Fibroblast of peridontal ligament (primary cell): Measurements from ENCODE around the gene TPM3.
A peak's percentile ranks its signal among the peaks of the same experiment; 100 is the strongest.
"Not testable (repeated sequence)": the region's sequence is repeated elsewhere in the genome, so short reads cannot be mapped to it uniquely, and the experiment has no call there.

Experiments used
- DNase-seq: peaks from one replicate; pipeline ENCODE4 v3.0.0-alpha.2; 2010; ENCODE audit errors: extremely low read depth

TPM3 gene

DNA sequence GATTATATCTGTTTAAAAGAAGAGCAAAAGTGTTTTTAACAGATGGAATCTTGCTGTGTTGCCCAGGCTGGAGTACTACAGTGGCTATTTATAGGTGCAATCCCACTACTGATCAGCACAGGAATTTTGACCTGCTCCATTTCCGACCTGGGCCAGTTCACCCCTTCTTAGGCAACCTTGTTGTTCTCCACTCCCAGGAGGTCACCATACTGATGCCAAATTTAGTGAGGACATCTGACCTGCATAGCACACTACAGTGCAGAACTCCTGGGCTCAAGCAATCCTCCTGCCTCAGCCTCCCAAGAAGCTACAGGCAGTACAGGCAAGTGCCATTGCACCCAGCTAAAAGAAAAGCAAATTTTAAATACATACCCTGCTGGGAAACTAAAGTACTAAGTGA, 25.7 kb downstream of the TPM3 start:
- DNase-seq, result no peak

DNA sequence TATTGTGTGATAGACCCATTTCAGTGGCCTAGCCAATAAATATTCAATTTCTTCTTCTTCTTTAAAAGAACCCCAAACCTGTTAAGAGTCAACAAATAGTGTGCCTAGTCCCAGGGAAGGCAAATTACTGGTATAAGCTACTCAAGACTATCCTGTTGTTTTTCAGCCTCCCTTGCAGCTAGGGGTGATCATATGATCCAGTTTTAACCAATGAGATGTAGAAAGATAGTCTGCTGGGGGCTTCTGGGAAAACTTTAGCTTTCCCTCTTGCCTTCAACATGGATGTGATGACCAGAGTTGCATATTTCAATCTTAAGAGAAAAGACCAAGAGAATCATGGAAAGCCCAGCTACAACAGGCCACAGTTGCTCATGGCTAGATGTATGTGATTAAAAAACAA, 32.3 kb downstream of the TPM3 start:
- no peak for DNase-seq

DNA sequence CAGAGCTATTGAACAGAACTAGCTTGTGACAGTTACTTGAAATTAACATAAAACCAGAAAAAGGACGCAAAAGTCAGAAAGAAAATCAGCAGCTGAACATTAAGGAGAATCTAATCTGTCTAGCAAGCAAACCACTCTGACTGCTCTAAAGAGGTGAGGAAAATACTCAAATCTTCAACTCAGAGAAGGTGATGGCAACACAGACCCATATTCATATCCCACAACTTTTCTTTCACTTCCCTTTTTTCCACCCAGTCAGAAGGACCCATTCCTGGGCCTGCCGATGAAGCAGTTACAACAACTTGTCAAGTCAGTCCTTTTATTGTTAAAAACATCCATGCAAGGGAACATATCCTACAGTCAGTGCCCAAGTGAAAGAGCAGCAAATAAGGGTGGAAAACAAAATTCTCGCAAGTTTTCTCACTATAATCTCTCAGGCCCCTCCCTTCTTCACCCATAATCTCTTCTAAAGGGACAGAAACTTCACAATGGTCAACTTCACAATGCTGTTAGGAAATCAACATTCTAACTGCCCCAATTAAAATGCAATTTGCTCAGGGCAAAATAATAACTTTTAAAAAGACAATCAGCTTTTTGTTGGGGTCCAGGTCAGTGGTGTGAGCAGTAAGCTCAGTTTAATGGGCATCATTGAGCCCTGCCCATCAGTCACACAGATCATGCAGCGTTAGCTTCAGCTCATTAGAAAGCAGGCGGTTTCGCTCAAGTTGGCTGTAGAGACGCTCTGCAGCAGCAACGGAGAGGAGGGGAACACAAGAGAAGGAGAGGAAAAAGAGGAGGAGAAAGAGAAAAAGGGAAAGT, 33.4 kb downstream of the TPM3 start:
- no peak for DNase-seq

DNA sequence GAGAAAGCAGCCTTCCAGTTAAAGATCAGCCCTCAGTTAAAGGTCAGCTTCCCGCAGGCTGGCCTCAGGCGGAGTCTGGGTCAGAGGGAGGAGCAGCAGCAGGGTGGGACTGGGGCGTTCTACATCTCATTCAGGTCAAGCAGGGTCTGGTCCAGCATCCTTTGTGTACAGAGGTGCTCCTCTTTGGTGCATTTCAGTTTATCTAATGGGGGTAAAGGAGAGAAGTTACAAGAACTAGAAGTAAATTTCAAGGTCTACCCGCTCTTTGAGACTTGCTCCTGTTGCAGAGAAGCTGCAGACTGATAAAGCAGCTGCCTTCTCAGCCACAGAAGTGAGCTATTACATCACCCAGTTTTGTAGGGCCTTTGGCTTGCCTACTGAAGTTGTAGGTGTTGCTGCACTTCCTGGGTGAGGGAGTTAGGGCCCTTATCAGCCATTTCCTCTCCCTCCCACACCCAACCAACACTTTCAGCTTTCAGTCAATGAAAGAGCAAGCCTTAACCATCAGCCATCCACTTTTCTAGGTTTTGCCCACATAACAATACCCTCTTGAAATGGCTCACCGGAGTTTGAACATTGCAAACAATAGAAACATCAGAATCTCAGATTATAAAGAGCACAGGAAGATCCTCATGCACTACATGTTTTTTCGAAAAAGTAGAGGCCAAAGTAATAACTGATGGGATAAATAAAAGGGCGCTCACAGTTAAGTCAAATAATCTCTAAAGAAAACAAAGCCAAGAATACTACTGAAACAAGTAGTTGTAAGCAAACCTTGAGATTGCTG, 34.2 kb downstream of the TPM3 start:
- no peak for DNase-seq

DNA sequence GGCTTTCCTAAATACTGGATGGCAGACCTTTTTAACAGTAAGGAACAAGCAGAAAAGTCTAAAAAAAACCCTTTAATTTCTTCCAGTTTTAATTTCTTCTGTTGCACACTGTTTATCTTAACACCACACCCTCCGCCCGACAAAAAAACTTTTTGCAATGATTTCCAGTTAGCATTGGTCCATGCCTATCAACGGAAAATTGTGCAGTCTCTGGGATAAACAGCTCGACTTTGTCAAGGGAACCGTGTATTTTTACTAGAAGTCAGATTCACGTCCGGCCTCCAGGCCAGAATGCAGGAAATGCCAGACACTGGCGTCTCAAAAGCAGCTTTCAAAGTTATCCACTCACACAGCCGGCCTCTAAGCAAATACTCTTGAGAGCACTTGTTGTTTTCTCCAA, 36.6 kb downstream of the TPM3 start:
- DNase-seq, result peak; percentile 55

DNA sequence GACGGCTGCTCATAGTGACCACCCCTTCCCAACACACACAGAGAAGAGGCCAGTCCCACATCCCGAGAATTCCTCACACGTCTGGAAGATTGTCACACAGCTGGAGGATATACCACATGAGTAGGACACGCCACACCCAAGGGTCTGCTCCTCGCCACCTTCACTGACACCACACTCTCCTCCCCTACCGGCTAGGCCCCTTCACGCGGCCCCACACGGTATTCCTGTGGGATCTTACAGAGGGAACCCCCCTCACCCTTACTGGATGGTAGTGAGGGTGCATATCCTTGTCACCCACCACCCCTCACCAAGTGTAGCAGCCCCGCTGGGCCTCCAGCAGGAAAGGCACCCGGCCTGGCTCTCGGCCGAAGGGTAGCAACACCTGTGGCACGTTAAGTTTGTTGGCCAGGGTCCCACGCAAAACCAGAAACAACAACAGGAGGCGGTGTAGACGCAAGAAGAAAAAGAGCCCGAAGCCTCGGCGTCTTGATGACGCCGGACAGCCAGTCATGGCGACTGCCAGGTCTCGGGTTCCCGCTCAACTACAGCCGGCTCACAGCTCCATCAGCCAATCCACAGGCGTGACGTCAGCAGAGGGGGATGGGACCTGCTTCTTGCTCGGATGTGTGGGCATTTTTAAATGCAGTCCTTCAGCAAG, 37.2 kb downstream of the TPM3 start, which contains the start of gene NUP210L:
NUP210L (minus strand) TSS at position 540 of the 658 bp plus-strand sequence.
- no peak for DNase-seq

DNA sequence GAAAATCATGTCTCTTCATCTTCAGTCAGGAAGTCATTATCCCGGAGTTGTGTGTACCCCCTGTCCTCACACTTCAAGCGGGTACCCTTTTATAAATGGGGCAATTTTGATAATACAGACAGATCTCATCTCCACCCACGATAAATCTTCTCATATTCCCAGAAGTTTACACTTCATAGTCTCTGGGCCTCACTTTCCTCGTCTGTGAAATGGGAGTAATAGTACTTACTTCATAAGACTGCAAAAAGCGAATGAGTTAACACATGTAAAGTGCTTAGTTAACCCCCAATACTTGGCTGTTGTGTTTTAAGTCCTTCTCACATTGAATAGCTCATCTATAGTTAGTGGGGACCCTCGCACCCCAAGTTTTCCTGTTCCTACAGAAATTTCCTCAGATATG, 37.8 kb downstream of the TPM3 start:
- no peak for DNase-seq

DNA sequence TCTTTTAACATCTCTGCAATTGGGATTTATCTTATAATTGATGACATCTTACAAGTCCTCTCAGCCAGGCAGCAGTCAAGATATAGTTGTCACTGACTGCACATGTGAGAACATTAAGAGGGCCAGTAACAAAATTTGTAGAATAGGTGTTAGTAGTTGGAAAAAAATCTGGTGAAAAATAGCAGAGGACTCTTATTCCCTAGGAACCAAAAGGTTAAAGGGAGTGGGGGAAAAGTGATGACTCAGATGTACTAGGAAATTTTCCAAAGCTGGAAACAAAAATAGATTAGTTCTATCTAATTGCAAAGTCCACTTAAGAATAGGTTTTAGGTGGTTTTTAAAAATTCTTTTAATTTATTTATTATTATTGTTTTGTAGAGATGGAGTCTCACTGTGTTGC, 40.6 kb downstream of the TPM3 start:
- peak; percentile 52 for DNase-seq

DNA sequence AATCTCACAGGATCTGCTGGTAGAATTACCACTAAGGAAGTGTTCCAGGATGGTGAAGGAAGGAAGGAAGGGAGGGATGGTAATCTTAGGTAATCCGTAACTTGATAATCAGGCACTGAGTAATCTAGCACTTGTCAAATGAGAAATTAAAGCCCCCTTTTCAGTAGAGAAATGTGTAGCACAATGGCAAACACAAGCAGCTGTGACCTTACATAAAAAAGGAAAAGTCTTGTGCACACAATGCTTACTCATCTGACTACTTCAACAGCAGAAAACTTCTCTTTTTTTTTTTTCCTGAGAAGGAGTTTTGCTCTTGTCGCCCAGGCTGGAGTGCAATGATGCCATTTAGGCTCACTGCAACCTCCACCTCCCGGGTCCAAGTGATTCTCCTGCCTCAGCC, 43.1 kb downstream of the TPM3 start:
- no peak for DNase-seq

DNA sequence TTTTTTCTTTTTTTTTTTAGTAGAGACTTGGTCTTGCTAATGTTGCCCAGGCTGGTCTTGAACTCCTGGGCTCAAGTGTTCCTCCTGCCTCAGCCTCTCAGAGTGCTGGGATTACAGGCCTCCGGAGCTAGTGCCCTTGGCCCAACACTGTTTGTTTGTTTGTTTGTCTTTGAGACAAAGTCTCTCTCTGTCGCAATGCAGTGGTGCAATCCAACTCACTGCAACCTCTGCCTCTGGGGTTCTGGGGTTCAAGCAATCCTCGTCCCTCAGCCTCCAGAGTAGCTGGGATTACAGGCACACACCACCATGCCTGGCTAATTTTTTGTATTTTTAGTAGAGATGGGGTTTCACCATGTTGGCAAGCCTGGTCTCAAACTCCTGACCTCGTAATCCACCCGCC, 44.4 kb downstream of the TPM3 start:
- not testable (repeated sequence) for DNase-seq

DNA sequence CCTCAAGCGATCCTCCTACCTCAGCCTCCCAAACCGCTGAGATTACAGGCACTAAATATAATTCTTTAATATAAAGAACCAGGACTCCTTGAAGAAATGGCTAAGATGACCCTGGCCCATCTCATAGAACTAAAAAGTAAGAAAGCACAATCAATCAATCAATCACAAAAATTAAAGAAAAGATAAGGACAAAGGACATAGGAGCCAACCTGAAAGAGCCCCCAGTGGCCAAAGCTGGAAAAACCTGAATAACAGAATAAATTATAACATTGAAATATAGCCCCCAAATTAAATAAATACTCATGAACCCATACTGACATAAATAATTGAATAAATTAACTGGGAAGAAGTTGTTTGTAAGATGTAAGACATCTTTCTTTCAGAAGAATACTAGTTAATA, 45.9 kb downstream of the TPM3 start:
- no peak for DNase-seq

DNA sequence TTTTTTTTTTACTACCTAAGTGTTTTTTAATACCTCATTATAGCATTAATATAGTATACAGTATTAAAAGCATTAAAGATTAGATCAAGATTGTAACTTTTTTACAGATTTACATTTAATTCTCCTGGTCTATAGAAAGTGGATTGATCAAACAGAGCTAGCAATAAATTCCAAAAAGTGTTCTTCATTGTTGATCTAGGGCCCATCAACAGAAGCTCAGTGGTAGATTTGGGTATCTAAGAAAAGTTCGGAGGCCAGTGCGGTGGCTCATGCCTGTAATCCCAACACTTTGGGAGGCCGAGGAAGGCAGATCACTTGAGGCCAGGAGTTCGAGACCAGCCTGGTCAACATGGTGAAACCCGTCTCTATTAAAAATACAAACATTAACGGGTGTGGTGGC, 49.5 kb downstream of the TPM3 start:
- DNase-seq, result no peak

DNA sequence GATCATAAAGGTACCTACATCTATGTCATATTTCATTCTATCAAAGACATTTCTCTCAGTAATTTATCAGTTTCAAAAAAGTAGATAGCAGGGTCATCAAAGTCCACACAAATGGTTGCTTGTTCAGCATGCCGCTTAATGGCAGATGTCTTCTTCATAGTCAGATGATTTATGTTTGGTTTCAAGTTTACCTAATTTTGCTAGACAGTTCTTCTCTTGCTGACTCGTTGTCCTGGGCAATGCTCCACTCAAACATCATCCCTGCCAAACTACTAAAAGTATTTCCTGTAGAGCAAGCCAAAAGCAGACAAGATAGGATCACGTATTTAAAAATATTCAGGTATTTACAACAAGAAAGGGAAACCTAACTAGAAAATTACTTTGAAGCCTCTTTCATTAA, 50.7 kb downstream of the TPM3 start:
- no peak for DNase-seq

DNA sequence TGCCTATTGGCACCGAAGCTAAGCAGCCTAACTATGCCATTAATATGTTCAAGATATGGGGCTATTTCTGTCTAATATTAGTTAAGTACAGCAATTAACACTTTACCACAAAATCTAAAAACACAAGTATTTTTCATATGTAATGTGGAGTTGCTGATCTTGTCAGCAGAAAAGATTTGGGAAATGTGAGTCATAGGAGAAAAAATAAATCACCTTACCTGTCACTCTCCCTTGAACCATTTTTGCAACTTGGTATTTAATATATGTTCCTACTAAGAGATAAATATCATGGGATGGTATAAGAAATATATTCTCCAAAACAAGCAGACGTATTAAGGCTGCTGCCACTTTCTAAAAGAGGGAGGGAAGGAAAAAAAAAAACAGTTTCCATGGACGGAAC, 54.0 kb downstream of the TPM3 start:
- DNase-seq, result no peak

DNA sequence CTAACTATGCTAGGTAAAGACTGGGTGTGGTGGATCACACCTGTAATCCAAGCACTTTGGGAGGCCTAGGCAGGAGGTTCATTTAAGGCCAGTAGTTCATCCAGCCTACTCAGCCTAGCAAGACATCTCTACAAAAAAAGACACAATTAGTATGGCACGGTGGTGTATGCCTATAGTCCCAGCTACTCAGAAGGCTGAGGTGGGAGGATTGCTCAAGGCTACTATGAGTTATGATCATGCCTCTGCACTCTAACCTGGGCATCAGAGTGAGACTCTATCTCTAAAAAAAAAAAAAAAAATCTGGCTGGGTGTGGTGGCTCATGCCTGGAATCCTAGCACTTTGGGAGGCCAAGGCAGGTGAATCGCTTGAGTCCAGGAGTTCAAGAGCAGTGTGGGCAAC, 58.6 kb downstream of the TPM3 start:
- no peak for DNase-seq

DNA sequence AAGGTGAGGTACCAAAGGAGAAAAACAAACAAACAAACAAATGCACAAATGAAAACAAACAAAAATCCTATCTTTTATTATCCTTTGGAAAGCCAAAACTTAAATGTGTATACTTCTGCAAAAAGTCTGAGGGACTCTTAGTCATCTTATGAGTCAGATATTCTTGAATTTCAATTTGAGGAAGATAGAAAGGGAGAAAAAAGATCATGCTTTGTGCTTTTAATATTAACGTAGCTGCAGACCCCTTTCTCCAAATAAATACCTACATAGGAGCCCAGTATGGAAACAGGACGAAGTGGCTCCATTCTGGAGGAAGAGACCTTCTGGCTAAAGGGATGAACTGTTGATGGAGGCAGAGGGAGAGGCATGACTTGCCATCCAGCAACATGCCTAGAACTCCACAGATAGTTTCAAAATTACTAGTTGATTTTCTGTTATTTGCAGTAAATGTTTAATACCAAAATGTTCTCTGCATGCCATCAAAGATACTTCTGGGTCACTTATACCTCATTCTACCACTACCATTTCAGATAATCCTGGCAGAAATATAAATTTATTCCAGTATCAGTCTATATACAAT, 62.4 kb downstream of the TPM3 start:
- DNase-seq, result peak; percentile 29

DNA sequence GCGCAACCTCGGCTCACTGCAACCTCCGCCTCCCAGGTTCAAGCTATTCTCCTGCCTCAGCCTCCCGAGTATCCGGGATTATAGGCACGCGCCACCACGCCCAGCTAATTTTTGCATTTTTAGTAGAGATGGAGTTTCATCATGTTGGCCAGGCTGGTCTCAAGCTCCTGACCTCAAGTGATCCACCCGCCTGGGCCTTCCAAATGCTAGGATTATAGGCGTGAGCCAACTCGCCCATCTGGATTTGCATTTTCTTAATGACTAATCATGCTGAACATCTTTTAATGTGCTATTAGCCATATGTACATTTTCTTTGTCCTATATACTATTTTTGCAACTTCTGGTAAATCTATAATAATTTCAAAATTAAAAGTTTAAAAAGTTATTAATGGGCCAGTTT, 68.7 kb downstream of the TPM3 start:
- DNase-seq, result not testable (repeated sequence)

DNA sequence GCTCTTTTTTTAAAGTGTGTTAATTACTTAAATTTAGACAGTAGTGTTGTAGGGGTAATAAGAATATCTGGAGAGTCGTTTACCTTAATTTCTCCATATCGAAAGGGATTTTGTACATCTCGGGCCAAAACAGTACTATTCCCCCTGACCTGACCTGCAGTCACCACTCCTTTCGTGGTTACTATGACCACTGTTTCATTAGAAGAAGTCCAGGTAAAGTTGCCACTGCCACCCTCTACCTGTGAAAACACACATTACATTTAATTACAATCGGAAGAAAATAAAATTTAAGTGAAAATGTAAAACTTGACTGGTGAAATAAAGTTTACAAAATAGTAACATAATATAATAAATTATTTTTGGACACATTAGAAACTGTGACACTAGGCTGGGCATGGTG, 74.3 kb downstream of the TPM3 start:
- no peak for DNase-seq

DNA sequence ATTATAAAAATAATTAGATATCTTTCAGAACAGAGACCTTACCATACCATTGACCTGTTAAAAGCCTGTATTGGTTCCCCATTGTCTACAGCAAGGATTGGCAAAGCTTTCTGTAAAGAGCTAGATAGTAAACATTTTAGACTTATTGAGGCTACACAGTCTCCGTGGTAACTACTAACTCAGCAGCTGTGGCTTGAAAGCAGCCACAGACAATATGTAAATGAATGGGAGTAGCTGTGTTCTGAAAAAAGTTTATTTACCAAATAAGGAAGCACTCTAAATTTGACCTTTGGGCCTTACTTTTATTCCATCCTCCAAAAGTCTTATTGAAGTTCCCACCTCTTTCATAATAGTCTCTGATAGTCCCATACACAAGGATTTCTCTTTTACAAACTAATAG, 76.7 kb downstream of the TPM3 start:
- peak; percentile 7 for DNase-seq
